GM12864 (cell line): ENCODE data around the gene ATP23.
A peak's percentile ranks its signal among the peaks of the same experiment; 100 is the strongest.

Experiments
- DNase-seq: peaks from one replicate; pipeline ENCODE4 v3.0.0-alpha.2; 2011; ENCODE audit warnings: low read depth
- H3K4me3 ChIP-seq: 2 replicates; pipeline ENCODE4 v1.5.1; 2011; ENCODE audit warnings: mild to moderate bottlenecking, low read depth, low read length, control low read depth
- CTCF ChIP-seq: IDR thresholded peaks from 2 replicates; pipeline ENCODE4 v1.5.1; 2011; ENCODE audit warnings: low read depth, mild to moderate bottlenecking, moderate library complexity, low read length, control low read depth, inconsistent platforms; ENCODE audit errors: missing control alignments

The ATP23 gene

DNA sequence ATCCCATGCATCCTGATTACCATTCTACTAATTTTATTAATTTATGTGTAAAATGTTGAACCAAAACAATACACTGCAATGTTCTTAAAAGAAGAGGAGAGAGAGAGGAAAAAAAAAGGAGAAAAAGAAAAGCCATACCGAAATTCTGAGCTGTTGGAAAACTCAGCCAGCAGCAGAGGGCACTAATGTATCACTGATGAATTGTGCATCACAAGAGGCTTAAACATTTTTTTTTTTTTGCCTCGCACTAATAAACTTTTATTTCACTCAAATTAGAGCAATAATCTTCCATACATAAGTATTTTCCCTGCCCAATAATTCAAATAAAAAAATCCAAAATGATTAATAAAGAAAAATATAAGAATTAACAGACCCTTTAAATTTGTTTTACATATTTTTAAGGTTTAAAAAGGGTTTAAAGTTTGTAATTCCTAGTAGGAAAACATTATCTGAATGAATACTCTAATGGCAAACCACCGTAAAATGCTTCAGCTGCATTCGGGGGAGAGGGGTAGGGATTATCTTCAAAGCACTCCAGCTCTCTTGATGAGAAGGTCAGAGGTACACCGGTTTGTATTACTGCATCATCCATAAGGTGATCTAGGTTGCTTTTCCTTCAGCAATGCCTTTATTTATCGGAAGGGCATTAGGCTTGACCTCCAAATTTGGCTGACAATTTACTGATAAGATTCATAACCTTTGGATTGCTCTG, 41.9 kb downstream of the ATP23 start:
- no peak for DNase-seq
- peak; percentile 38 for TF ChIP-seq CTCF
- H3K4me3 ChIP-seq, result no peak overlapping the region

DNA sequence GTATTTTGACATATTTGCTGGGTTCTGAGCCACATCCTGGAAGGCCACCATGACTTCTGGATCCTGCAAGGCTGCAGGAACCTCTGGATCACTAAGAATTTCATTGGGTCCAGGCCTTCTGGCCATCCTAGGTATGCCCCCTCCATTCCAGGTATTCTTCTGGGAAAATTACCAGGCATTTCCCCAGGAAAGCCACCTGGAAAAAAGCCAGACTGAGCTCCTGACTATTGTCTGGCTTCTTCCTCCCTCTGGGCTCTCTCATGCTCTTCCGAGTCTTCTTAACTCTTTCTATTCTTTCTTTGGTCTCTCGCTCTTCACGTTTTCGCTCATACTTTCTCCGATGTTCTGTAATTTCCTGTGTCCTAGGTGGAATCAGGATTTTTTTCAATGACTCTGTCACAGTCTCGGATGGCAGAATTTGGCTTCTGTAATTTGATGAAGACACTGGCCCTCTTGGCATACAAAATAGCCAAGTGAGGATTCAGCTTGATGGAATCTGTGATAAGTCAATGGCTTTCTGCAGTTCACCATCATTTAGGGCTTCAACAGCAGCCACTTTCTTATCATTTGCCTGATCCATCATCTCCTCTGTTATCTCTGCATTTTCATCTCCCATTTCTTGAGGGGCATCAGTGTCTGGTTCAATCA, 42.6 kb downstream of the ATP23 start:
- no peak for TF ChIP-seq CTCF
- H3K4me3 ChIP-seq, result no peak overlapping the region
- DNase-seq, result no peak

- no peak for DNase-seq
- H3K4me3 ChIP-seq, result no peak overlapping the region
- no peak for TF ChIP-seq CTCF
Measured at GRCh38 chr12:57984629-57985151, 43.3 kb downstream of the ATP23 start.

DNA sequence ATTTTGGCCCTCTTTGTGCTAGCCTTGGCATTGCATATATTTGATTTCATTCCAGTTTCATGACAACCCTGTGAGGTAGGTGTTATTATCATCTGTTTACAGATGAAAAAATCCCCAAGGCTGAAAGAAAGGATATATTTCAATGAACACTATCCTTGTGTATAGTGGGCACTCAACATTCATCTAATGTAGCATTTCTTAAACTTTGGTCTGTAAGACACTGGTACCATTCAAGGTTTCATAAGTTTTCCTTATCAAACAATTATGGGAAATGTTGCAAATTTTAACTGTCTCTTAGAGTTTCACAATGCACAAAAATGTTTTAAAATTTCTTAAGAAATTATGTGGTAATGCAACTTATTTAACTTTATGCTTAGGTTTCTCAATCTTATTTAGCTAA, 44.3 kb downstream of the ATP23 start:
- no peak for TF ChIP-seq CTCF
- H3K4me3 ChIP-seq, result no peak overlapping the region
- DNase-seq, result no peak

DNA sequence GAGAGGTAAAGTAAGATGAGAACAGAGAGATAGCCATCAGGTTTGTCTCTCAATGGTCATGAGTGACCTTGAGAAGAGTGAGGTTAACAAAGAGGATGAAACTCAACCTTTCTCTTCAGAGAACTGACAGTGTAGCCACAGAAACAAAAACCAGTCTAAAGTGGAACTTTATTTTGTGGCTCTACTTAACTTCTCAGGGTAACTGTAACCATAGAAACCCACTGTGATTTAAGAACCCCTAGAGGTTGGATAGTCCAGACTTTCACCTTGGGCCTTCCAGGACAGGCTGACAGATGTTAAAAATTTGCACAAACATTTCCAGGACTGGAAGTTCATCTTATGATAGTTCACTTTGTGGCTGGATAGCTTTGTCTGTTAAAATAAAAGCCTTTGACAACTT, 48.5 kb downstream of the ATP23 start:
- no peak for DNase-seq
- TF ChIP-seq CTCF, result no peak
- no peak overlapping the region for H3K4me3 ChIP-seq

- no peak overlapping the region for H3K4me3 ChIP-seq
- TF ChIP-seq CTCF, result no peak
- no peak for DNase-seq
Measured at GRCh38 chr12:57990241-57990883, 49.0 kb downstream of the ATP23 start.
